NCI-H2107 treated with DMSO at 0.1 percent for 48 hours (cell line): Measurements from ENCODE around the gene OR9Q1.

ENCODE experiments used
- DNase-seq: peaks from one replicate; lab custom pipeline; 2025; ENCODE audit not compliant: unreplicated experiment; lab: John Stamatoyannopoulos, UW

OR9Q1 gene

DNA sequence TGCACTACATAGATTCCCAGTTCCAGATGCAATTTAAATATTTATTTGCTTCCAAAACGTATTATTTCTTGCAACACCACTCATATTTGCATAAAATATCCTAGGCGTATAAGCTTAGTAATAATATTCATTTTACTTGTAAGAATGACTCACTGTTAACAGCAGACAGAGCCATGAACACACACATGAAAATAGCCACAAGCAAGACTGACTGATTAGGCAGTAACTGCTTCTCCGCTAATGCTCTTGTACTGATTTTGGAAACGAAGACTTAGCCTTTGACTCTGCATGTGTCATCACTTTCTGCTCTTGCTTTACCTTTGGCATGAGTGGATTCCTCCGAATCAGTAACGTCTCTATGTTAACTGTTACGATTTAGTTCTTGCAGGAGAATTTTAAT lies 199.0 kb downstream of the OR9Q1 start:
- no peak for DNase-seq

DNA sequence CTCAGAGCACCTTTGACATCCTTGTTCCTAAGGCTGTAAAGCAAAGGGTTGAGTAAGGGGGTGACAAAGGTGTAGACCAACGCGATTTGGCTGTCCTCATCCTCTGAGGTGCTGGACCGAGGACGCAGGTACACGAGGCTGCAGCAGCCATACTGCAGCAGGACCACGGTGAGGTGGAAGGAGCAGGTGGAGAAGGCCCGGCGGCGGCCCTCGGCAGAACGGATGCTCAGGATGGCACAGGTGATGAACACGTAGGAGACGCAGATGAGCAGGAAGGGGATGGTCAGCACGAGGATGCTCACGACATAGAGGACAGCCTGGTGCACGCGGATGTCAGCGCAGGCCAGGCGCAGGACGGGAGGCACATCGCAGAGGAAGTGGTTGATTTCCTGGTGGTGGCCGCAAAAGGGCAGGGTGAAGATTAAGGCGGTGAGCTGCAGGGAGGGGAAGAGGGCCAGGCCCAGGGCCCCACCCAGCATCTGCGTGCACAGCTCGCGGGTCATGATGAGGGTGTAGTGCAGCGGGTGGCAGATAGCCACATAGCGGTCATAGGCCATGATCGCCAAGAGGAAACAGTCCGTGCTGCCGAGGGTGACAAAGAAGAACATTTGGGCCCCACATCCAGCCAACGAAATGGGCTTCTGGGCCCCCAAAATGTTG lies 204.4 kb downstream of the OR9Q1 start:
- DNase-seq = no peak
